ENCODE data around the gene GALNT18. TPM values are rescaled to one million over a fixed set of nuclear protein-coding genes. Genes with fewer than 3 reads are reported as not detected.

The GALNT18 gene
- polyA plus RNA-seq, 1 donor (not counting 4 experiments of a cell fraction or from before 2014, with no cell fraction given): 27.2 TPM

GRCh38 chr11:11384829-11385228 lies 237.0 kb downstream of the GALNT18 start:
- no peak overlapping the region for H2AFZ ChIP-seq (ENCODE audit: control insufficient read depth, low read length)
- H3K9me1 ChIP-seq (ENCODE audit: control insufficient read depth, extremely low read depth, insufficient read depth, low read length): peaks cover 3% of the 10 kb centered on the region
- TF ChIP-seq EZH2 (IDR thresholded peaks at IDR 0.05; ENCODE audit: low read length) (no peak), CTCF (optimal IDR thresholded peaks at IDR 0.05 in 1 of 3, IDR thresholded peaks at IDR 0.05 in 1 of 3, conservative IDR thresholded peaks at IDR 0.05 in 1 of 3; ENCODE audit: extremely low read depth in 1 of 3, insufficient read depth in 2 of 3, low read length in 3 of 3) (no peak)
- H3K4me3 ChIP-seq (ENCODE audit: control insufficient read depth in 2 of 3, extremely low read depth in 1 of 3, insufficient read depth in 2 of 3, low read depth in 1 of 3, low read length in 3 of 3): no peak overlapping the region
- H3K9me3 ChIP-seq (ENCODE audit: control insufficient read depth, low read depth, low read length): no peaks in the 10 kb centered on the region
- peaks cover 2% of the 10 kb centered on the region for H3K4me1 ChIP-seq (ENCODE audit: control insufficient read depth, extremely low read depth, insufficient read depth, low read length)
- FAIRE-seq: no peak
- H4K20me1 ChIP-seq (ENCODE audit: control insufficient read depth, extremely low read depth, insufficient read depth, low read length): peaks cover 2% of the 10 kb centered on the region
- no peak overlapping the region for H3K27ac ChIP-seq (ENCODE audit: control insufficient read depth, insufficient read depth, low read length)
- dilution Hi-C loops (cut with MboI; ENCODE audit: extremely low pct_ligation_motif_present, low sequenced_read_pairs): no loop called here
- H3K36me3 ChIP-seq (ENCODE audit: control insufficient read depth in 2 of 2, extremely low read depth in 1 of 2, insufficient read depth in 2 of 2, low read length in 2 of 2): no peaks in the 10 kb centered on the region
- H3K79me2 ChIP-seq (ENCODE audit: control insufficient read depth, insufficient read depth, low read length): no peaks in the 10 kb centered on the region
- no peak overlapping the region for H3K9ac ChIP-seq (ENCODE audit: control insufficient read depth, extremely low read depth, insufficient read depth, low read length)
- H3K27me3 ChIP-seq (ENCODE audit: control insufficient read depth, extremely low read depth, insufficient read depth, low read length): no peaks in the 10 kb centered on the region
- H3K4me2 ChIP-seq (ENCODE audit: control insufficient read depth, extremely low read depth, insufficient read depth, low read depth, low read length): no peak overlapping the region
- no peak for DNase-seq (ENCODE audit: low read depth, low spot score)

GRCh38 chr11:11383995-11384394 lies 237.8 kb downstream of the GALNT18 start:
- Histone ChIP-seq H3K27me3 (ENCODE audit: control insufficient read depth, extremely low read depth, insufficient read depth, low read length) (no peaks in the 10 kb centered on the region), H3K4me2 (ENCODE audit: control insufficient read depth, extremely low read depth, insufficient read depth, low read depth, low read length) (no peak overlapping the region), H3K9ac (ENCODE audit: control insufficient read depth, extremely low read depth, insufficient read depth, low read length) (no peak overlapping the region), H3K79me2 (ENCODE audit: control insufficient read depth, insufficient read depth, low read length) (no peaks in the 10 kb centered on the region), H3K4me3 (ENCODE audit: control insufficient read depth in 2 of 3, extremely low read depth in 1 of 3, insufficient read depth in 2 of 3, low read depth in 1 of 3, low read length in 3 of 3) (no peak overlapping the region), H3K9me3 (ENCODE audit: control insufficient read depth, low read depth, low read length) (no peaks in the 10 kb centered on the region), H3K4me1 (ENCODE audit: control insufficient read depth, extremely low read depth, insufficient read depth, low read length) (no peaks in the 10 kb centered on the region), H4K20me1 (ENCODE audit: control insufficient read depth, extremely low read depth, insufficient read depth, low read length) (peaks cover 2% of the 10 kb centered on the region), H3K36me3 (ENCODE audit: control insufficient read depth in 2 of 2, extremely low read depth in 1 of 2, insufficient read depth in 2 of 2, low read length in 2 of 2) (no peaks in the 10 kb centered on the region), H3K27ac (ENCODE audit: control insufficient read depth, insufficient read depth, low read length) (no peak overlapping the region), H3K9me1 (ENCODE audit: control insufficient read depth, extremely low read depth, insufficient read depth, low read length) (peaks cover 3% of the 10 kb centered on the region), H2AFZ (ENCODE audit: control insufficient read depth, low read length) (no peak overlapping the region)
- dilution Hi-C loops (cut with MboI; ENCODE audit: extremely low pct_ligation_motif_present, low sequenced_read_pairs): no loop called here
- no peak for DNase-seq (ENCODE audit: low read depth, low spot score)
- TF ChIP-seq EZH2 (IDR thresholded peaks at IDR 0.05; ENCODE audit: low read length): no peak
- TF ChIP-seq CTCF (optimal IDR thresholded peaks at IDR 0.05 in 1 of 3, IDR thresholded peaks at IDR 0.05 in 1 of 3, conservative IDR thresholded peaks at IDR 0.05 in 1 of 3; ENCODE audit: extremely low read depth in 1 of 3, insufficient read depth in 2 of 3, low read length in 3 of 3): no peak
- no peak for FAIRE-seq

Measured in keratinocyte (primary cell).